HG02870 (cell line): ENCODE results near the gene ELP4.

ENCODE experiments used
- ATAC-seq: cut with Tn5 transposase; IDR thresholded peaks from one replicate; pipeline ENCODE4 v1.9.1; 2021; ENCODE audit warnings: mild to moderate bottlenecking, moderate library complexity; ENCODE audit not compliant: unreplicated experiment

Gene ELP4

DNA sequence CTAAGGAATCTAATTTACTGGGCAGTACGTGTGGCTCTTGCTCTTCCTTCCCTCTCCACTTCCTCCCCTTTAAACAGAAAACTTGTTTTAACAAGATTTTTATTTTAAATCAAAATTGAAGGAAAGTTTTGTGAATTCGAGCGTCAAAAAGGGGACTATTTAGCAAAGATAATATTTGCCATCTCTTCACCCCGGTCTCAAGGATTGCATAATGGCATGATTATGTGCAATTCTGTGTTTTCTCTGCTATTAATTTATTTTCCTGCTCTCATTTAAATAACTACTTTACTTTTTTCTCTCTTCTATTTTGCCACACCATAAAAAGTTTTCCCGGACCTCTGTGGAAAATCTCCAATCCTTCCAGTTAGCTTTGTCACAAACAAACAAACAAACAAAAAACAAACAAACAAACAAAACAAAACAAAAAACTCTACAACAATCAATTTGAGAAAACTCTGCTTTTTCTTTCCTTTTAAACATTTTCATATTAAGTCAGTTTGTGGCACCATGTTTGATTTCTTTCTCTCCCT is 311.7 kb downstream of the ELP4 start:
- ATAC-seq: no peak

GRCh38 chr11:31821766-31822165 is 312.2 kb downstream of the ELP4 start:
- ATAC-seq: no peak

GRCh38 chr11:31822175-31822926 is 312.8 kb downstream of the ELP4 start:
- ATAC-seq: no peak

- ATAC-seq: no peak
These were observed 313.5 kb downstream of the ELP4 start for GRCh38 chr11:31822927-31823643.

DNA sequence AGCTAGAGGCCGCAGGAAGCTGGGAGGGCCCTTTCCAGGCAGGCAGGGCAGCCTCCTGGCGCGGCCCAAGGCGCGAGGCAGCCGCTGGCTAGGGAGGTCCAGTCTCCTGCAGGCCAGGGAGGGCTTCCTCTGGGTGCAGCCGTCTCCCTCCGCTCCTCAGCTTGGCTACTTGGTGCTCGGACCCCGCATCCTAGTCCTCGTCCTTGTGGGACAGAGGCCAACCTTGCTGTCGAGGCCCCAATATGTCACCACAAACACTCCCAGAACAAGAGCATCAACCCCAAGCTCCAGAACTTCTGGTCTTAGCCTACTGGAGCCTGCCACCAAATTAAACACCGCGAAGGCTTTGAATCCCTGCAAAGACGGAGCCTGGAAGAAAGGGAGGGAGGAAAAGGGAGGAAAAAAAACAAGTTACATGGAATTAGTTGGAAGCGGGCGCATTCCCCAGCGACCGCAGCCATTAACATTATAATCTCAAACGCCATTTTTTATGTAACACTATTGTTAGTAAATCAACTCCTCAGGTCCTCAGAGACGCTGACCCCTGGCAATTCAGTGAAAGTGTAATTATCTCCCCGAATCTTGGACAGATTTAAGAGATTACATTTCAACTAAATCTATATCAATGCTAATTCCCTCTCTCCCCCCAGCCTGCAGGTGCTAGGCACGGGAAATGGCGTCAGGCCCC is 314.2 kb downstream of the ELP4 start:
- ATAC-seq: no peak

GRCh38 chr11:31824332-31824878 is 314.8 kb downstream of the ELP4 start:
- no peak for ATAC-seq

GRCh38 chr11:31824879-31825837 is 315.6 kb downstream of the ELP4 start:
- ATAC-seq: no peak

- no peak for ATAC-seq
These were observed 316.4 kb downstream of the ELP4 start for GRCh38 chr11:31825838-31826484.

DNA sequence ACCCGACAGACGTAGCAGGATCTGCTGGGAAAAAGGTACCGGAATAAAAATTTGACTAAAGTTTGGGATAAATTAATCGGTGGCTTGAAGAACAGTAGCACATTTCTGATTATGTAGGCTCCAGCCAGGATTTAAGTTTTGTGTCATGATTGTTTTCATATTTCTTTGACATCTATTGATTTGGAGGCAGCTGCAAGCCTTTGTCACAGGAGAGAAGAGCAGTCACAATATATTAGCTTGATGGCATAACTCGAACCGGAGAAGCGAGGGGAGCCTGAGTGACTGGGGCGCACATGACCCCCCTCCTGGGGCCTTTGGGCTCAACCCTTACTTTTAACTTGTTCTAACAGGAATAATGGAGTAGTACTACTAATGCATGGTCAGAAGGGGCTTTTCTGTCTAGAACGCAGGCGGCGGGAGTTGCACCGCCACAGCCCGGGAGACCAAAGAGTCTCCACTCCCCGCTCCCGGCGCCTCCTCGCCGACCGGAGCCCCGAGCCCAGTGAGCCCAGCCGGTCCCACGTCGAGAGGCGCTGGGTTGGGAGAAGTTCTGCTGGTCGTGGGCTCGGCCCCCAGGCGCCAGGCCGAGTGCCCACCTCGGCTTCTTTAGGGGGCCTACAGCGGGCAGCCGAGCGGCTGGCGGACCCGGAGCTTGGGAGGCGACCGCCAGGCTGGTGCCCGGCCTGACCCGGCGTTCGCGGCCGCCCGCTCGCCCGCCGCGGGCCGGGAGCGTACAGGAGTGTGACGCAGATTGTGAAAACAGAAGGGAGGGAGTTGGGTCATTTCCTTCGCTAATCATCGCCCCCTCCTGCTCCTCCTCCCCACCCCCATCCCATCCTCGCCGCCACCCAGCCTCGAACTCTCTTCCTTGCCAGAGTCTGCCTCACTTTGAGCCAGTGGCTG is 317.2 kb downstream of the ELP4 start:
- ATAC-seq: no peak

GRCh38 chr11:31827455-31828206 is 318.1 kb downstream of the ELP4 start:
- no peak for ATAC-seq

DNA sequence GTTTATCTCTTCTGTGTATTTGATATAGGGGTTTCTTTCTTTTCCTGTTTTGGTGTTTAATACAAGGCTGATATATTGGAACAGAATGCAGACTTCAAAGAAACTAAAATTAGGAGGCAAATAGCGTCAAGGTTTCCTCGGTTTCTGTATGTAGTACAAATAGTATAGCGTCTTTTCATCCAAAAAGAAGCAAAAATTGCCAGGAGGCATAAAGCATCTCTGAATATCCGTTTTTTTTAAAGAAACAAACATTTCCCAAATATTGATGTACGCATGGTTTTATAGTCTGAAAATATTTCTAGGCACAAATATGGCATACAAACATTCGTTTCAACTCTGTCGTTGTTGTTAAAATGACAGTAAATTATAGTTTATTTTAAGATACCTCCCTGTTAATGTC is 318.6 kb downstream of the ELP4 start:
- ATAC-seq: no peak

DNA sequence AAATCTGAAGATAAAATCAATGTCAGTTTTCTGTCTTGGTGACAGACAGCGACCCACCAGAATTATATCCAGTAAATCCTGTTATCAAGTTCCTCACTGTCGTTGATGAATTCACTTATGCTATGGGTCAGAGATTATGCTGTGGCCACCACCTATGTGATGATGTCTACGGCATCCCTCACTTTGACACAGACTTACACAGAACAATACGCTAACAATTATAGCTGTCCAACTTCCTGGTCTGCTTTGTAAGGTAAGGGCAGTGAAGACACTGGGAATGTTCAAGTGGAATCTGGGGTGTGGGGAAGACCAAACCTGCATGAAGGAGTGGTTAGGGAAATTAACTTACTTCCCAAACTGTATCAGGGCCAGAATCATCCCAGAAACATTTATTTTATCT is 320.8 kb downstream of the ELP4 start:
- no peak for ATAC-seq

DNA sequence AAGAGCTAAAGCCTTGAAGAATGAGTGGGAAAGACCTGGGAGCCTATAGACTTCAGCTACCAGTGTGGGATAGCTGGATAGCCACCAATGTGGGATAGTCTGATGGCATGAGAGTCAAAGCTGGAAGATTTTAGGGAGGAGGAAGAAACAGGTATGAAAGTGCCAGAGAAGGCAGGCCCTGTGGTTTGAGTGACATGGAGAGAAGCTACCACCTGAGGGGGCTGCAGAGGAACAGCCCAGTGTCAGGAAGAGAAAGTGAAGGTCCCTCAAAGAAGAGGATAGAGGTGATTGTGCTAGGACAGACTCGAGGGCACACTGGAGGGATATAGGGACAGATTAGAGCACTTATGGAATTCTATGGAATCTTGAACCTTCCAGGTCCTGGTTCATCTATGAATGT is 324.7 kb downstream of the ELP4 start:
- ATAC-seq: no peak
